ENCODE data around the gene MCRIP1. TPM values are rescaled to one million over a fixed set of nuclear protein-coding genes. Genes with fewer than 3 reads are reported as not detected.
A peak's percentile ranks its signal among the peaks of the same experiment; 100 is the strongest.

MCRIP1 gene
- total RNA-seq, 2 donors from 2014 or later, result 45.7 to 94.4 TPM

DNA sequence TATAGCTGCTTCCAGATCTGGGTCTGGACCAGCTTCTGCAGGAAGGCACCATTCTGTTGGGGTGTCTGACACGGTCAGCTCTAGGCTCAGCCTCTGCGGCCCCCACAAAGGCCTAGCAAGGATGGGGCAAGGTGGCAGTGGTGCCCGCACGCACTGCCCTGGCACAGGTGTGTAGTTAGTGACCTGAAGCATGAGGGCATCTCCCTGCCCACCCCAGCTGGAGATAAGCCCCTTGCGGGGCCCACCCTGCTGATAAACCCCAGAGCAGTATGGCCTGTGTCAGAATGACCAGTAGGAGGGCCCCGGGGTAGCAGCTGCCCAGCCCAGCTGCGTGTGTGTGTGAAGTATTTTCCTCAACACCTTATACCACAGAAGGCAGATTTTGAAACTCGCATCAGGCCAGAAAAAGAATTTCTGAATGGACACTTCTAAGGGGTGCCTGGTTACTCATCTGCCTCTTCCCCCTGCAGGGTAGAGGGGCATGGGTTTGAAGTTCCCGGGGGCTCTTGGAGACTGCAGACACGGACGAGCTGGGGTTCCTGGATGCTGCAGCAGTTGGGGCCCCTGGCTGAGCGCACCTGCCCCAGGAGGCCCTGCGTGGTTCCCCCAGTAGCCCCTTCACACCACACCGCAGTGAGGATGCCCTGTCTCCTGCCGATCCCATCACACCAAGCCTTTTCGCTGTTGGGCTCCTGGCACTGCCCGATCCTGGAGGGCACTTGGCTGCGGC, 33.5 kb upstream of the MCRIP1 start:
- Mint-ChIP-seq H3K27me3 (no peaks in the 10 kb centered on the region), H3K4me1 (peaks cover 12% of the 10 kb centered on the region), H3K9me3 (no peaks in the 10 kb centered on the region), H3K4me3 (peak overlapping the region; percentile 89), H3K27ac (peak overlapping the region; percentile 73), H3K36me3 (ENCODE audit: low read depth) (peaks cover 92% of the 10 kb centered on the region)
- ATAC-seq (replicated peaks), result no peak

DNA sequence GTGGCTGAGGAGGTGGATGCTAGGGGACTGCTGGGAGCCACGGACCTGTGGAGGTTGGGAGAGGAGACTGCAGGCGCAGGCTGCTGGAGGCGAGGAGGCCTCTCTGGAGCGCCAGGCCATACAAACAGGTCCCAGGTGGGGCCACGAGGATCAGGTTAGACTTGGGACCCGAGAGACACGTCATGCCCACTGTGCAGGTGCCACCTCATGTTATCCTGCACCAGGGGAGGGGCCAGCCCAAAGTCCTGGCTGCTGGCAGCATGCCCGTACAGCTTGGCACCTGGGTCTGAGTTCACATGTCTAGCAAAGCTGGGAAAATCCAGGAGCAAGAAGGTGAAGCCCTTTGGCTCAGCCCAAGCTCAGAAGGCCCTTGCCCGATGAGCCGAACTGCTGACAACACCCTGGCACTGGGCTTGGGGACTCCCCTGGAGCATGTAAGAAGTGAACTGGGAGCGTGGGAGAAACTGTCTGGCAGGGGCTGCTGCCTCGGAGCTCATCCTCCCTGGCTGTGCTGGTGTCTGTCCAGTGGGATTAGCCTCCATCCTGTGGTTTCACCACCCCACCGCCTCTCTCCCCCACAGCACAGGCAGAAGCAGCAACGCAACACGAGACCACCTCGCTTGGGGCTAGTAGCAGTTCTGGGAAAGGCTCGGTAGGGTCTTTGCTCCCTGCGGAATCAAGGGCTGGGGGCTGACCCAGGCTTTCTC, 32.8 kb upstream of the MCRIP1 start:
- peak overlapping the region; percentile 73 for H3K27ac Mint-ChIP-seq
- H3K4me3 Mint-ChIP-seq, result no peak overlapping the region
- peaks cover 12% of the 10 kb centered on the region for H3K4me1 Mint-ChIP-seq
- no peaks in the 10 kb centered on the region for H3K27me3 Mint-ChIP-seq
- H3K9me3 Mint-ChIP-seq, result no peaks in the 10 kb centered on the region
- no peak for ATAC-seq (replicated peaks)
- H3K36me3 Mint-ChIP-seq (ENCODE audit: low read depth), result peaks cover 92% of the 10 kb centered on the region

DNA sequence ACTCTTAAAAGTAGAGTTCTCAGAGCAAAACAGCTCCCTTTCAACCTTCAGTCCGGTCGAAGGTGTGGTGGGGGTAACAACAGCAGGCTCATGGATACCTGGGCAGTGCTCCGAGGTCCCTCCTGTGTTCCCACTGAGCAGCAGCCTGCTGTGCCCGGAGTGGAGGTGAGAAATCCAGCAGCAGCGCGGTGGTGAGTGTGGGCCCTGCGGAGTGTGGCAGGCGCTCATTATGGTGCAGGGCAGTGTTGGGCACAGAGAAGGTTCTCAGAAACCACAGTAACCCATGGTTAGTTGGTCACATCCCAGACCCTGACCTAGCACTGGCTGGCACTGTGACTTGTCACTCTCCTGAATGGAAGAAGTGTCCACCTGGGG, 32.3 kb upstream of the MCRIP1 start:
- Mint-ChIP-seq H3K27ac (peak overlapping the region; percentile 56), H3K4me3 (no peak overlapping the region), H3K4me1 (peaks cover 12% of the 10 kb centered on the region), H3K27me3 (no peaks in the 10 kb centered on the region), H3K9me3 (no peaks in the 10 kb centered on the region), H3K36me3 (ENCODE audit: low read depth) (peaks cover 95% of the 10 kb centered on the region)
- ATAC-seq (replicated peaks), result no peak

DNA sequence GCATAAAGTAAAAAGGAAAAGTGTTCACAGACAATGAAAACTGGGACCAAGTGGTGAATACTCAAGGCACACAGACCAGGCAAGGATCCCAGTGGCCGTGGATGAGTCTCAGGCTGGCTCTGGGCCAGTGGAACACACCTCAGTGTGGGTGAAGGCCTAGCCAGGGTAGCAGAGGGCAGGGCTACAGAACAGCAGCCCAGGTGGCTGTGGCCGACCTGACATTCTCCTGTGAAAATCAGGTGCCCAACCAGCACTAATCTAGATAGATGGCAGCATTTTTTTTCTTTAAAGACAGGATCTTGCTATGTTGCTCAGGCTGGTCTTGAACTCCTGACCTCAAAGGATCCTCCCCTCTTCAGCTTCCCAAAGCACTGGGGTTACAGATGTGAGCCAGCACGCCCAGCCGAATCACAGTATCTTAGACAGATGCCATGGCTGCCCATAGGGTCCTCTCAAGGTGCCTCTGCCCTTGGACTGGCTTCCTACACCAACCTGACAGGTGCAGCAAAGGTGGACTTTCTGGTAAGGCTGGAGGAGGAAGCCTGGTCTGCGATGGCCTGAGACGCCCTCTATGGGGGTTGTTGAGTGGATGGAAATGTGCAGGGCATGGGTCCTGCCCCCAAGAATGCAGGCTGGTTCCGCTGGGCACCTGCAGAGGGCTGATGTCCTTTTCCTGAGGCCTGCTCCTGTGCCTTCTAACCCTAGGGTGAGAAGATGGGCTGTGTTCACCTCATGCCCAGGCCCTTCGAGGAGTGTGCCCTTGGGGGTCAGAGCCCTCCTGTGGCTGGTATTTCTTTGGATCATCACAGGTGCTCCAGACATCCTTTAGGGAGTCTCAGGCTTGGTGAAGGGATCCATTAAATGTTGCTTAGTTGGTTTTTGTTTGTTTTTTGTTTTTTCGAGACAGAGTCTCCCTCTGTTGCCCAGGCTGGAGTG, 31.0 kb upstream of the MCRIP1 start:
- H3K27me3 Mint-ChIP-seq, result no peaks in the 10 kb centered on the region
- H3K9me3 Mint-ChIP-seq, result no peaks in the 10 kb centered on the region
- peak overlapping the region; percentile 92 for H3K4me3 Mint-ChIP-seq
- peaks cover 18% of the 10 kb centered on the region for H3K4me1 Mint-ChIP-seq
- ATAC-seq (replicated peaks), result no peak
- H3K27ac Mint-ChIP-seq, result peak overlapping the region; percentile 87
- H3K36me3 Mint-ChIP-seq (ENCODE audit: low read depth), result peaks cover 92% of the 10 kb centered on the region

DNA sequence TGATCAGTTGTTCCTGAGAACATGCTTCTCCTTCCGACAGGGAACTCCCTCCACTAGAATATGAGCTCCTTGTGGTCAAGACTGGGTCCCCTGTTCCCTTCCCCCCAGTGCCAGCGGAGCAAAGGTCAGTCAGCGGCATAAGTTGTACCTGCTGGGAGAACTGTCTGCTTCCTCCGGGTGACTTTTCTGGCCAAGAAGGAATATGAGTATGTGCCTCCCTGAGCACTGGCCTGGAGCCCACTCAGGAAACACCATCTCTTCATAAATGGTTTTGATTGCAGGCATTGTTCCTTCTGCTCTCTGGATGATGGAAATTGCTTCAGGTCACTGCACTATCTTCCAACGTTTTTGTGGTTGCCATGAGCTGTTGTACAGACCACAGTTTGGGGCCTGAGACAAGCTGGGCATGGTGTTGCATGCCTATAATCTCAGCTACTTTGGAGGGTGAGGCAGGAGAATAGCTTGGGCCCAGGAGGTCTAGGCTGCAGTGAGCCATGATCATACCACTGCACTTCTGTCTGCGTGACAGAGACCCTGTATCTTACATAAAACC, 30.1 kb upstream of the MCRIP1 start:
- ATAC-seq (replicated peaks), result no peak
- Mint-ChIP-seq H3K4me3 (peak overlapping the region; percentile 92), H3K9me3 (no peaks in the 10 kb centered on the region), H3K27ac (peak overlapping the region; percentile 87), H3K4me1 (peaks cover 18% of the 10 kb centered on the region), H3K36me3 (ENCODE audit: low read depth) (peaks cover 92% of the 10 kb centered on the region), H3K27me3 (no peaks in the 10 kb centered on the region)

DNA sequence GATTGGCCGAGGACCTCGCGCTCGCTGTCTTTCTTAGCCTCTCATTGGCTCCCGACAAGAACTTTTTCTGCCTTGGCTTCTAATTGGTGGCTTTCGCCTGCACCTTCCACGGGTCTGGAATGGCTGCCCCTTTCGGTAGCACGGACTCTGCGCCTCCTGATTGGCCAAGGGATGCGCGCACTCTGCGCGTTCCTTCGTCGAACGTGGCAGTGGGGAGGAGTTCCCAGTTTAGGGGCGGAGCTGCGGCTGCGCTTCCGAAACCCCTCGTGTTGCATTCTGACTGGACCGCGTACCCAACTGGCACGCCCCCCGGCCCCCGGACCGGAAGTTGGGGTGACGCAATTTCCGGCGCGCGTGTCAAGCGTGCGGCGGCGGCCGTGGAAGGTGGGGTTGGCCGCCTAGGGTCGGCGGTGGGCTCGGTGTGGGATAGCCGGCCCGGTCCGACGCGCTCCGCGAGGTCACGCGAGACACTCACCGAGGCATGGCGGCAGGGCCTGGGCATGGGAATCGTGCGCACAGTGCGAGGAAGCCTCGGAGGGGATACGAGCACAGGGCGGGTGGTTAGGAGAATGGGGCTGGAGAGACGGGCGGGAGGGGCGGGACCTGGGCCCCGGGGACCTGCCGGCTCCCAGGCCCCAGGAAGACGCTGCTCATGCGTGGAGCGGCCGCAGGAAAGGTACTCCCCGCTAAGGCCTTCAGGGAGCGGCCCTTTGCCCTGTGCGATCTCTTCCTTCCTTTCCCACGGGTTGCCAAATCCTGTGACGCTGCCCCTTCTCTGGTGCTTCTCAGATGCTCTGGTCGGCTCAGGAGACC, 27.9 kb upstream of the MCRIP1 start:
- Mint-ChIP-seq H3K27ac (peak overlapping the region; percentile 99), H3K4me3 (peak overlapping the region; percentile 92), H3K4me1 (peaks cover 18% of the 10 kb centered on the region), H3K36me3 (ENCODE audit: low read depth) (peaks cover 95% of the 10 kb centered on the region), H3K9me3 (no peaks in the 10 kb centered on the region), H3K27me3 (no peaks in the 10 kb centered on the region)
- ATAC-seq (replicated peaks), result peak; percentile 87

DNA sequence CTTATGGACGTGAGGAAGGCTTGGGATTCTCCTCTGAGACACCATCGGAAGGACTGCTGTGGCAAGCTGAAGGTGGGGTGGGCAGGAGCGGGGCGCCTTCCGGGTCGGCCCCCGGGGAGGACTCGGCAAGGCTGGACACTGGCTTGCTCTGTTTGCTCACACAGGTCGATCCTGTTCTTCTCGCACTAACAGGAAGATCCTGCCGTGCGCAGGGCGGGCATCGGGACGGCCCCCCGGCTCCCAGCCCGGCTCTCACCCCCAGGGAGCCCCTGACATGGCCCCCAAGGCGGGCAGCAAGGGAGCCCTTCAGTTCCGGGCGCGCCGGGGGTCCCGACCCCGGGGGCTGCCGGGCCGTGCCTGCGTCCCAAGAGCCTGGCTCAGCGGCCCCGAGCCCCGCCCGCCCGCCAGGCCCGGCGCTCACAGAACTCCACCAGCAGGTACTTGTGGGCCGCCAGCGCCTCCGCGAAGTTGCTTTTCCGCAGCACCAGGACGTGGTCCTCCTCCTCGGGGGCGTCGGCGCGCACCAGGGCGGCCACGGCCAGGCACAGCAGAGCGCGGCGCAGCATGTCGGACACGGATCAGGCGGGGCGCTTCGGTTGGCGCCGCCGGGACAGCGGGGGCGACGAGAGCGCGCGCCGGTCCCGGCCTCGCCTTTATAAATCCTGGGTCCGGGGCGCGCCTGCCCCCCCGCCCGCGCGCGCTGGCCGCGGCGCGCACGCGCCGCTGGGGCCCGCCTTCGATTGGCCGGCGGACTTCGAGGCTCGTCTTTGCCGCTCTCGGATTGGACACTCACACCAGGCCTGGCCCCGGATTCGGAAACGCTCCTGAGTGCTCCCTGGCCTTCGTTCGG, 27.0 kb upstream of the MCRIP1 start, which contains the start of gene P4HB:
Gene P4HB, minus strand, starts transcription at position 630 of the 850 bp plus-strand sequence. Its CDS starts 64 bp downstream, at position 566.
- H3K27me3 Mint-ChIP-seq, result no peaks in the 10 kb centered on the region
- no peaks in the 10 kb centered on the region for H3K9me3 Mint-ChIP-seq
- peak within 1 kb of the TSS; percentile 92 for H3K4me3 Mint-ChIP-seq
- peaks cover 18% of the 10 kb centered on the region for H3K4me1 Mint-ChIP-seq
- H3K36me3 Mint-ChIP-seq (ENCODE audit: low read depth), result peaks cover 95% of the 10 kb centered on the region
- no peak for ATAC-seq (replicated peaks)
- H3K27ac Mint-ChIP-seq, result peak within 1 kb of the TSS; percentile 99

DNA sequence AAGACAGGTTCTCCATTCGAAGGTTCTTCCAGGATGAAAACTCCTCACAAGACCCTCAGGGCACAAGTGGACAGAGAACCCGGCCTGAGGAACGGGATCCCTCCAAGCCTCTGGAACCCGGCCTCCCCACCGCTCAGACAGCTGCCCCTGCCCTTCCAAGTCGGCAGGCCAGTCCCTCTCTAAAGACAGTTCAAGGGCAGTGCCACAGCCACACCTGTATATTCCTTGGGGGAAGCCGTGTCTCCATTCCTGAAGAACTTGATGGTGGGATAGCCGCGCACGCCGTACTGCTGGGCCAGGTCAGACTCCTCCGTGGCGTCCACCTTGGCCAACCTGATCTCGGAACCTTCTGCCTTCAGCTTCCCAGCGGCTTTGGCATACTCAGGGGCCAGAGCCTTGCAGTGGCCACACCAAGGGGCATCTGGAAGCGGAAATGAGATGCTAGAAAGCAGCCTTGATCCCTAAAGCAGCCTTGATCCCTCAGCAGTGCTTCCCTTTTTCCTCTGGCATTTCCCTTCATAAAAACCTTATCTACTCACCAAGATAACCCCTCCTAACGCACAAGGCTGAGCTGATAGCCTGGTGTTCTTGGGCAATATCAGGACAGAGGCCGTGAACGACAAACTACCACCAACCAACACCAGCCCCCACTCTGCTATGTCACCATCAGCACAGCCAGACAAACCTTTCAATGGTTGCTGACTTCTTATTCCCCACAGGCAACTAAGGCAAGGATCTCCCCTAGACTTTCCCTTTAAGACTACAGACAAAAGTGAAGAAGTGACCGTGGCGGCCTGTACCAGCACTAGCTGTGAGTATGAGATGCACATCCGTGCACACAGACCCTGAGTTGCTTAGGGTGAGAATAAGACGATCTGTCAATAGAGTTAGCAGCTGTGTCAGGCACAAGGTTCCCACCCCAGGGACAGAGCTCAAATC, 26.1 kb upstream of the MCRIP1 start:
- Mint-ChIP-seq H3K4me3 (peak overlapping the region; percentile 92), H3K27ac (peak overlapping the region; percentile 86), H3K9me3 (no peaks in the 10 kb centered on the region), H3K27me3 (no peaks in the 10 kb centered on the region), H3K36me3 (ENCODE audit: low read depth) (peaks cover 95% of the 10 kb centered on the region), H3K4me1 (peaks cover 18% of the 10 kb centered on the region)
- ATAC-seq (replicated peaks), result no peak

DNA sequence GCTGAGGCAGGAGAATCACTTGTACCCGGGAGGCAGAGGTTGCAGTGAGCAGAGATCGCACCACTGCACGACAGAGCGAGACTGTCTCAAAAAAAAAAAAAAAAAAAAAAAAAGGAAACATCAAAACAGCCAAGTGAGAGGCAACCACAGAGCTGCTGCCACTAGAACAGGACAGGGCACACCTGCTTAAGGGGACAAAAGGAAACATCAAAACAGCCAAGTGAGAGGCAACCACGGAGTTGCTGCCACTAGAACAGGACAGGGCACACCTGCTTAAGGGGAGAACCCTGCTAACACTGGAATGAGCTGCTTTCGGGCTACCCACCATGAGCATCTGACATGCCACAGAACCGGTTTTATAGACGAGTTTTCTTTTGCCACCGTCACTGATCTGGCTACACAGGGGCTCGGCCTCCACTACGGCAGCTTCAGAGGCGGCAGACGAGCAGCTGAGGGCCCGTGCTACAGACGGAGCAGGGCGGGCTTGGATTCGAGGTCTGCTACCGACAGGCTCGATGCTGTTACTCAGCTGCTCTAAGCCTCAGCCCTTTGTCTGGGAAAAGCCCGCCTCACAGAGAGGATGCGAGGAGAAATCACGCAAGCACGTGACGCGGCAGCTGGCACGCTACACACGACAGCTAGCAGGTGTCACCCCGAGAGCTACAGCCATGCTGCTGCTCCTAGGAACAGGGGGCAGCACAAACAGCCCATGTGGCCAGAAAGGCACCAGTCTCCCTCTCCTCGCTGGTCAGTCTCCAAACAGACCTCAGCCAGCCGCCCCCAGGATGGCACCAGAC, 25.3 kb upstream of the MCRIP1 start:
- Mint-ChIP-seq H3K4me1 (peaks cover 13% of the 10 kb centered on the region), H3K4me3 (peak overlapping the region; percentile 92), H3K27ac (peak overlapping the region; percentile 20), H3K9me3 (no peaks in the 10 kb centered on the region), H3K27me3 (no peaks in the 10 kb centered on the region), H3K36me3 (ENCODE audit: low read depth) (peaks cover 95% of the 10 kb centered on the region)
- ATAC-seq (replicated peaks), result no peak

DNA sequence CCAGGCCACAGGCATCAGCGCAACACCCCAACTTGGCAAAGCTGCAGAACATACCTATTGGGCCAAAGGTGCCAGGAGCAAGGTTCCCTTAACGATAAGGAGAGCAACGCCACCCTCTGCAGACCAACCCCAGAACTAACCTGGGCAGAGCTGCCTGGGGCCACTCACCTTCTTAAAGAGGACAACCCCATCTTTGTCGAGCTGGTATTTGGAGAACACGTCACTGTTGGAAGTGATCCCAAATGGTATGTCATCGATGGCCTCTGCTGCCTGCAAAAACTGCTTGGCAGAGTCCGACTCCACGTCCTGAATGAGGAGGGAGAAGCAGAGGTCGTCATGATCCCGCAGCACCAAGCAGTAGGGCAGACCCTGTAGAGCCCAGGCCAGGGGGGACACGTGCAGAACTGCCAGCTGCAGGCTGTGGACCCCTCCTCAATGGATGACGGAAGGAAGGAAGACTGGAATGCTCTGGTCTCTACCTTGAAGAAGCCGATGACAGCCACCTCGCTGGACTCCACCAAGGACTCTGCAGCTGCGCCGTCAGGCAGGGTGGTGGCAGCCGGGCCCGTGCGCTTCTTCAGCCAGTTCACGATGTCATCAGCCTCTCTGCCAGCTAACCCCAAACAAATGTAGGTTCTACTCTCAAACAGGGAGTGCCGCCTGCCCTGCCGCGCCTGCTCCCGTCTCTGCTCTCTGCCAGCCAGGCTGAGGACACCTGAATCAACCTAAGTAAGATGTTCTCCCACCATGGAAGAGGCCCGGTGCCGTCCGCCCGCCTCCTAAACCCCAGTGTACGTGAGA, 22.1 kb upstream of the MCRIP1 start:
- H3K36me3 Mint-ChIP-seq (ENCODE audit: low read depth), result peaks cover 98% of the 10 kb centered on the region
- no peak for ATAC-seq (replicated peaks)
- H3K9me3 Mint-ChIP-seq, result no peaks in the 10 kb centered on the region
- H3K4me3 Mint-ChIP-seq, result no peak overlapping the region
- H3K27me3 Mint-ChIP-seq, result no peaks in the 10 kb centered on the region
- no peak overlapping the region for H3K27ac Mint-ChIP-seq
- peaks cover 6% of the 10 kb centered on the region for H3K4me1 Mint-ChIP-seq

DNA sequence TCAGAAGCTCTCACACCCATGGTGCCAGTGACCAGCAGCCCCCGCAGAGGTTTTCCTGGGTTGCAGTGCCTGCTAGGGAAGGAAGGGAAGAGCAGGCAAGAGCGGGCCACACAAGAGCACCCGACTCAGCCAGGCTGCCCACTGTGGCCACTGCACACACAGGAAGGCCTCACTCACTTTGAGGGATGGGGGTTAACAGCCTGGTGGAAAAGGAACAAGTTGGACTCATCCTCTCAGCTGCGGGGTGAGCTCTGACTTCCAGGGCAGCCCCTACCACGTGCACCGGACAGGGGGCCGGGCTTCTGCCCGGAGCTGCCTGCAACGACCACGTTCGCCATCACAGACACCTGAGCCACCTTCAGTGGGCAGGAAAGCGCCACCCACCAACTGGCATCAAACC, 19.1 kb upstream of the MCRIP1 start:
- Mint-ChIP-seq H3K9me3 (no peaks in the 10 kb centered on the region), H3K36me3 (ENCODE audit: low read depth) (peaks cover 97% of the 10 kb centered on the region), H3K27ac (no peak overlapping the region), H3K27me3 (no peaks in the 10 kb centered on the region), H3K4me1 (no peaks in the 10 kb centered on the region), H3K4me3 (no peak overlapping the region)
- no peak for ATAC-seq (replicated peaks)
